ENCODE data around the gene PIH1D2.
"Not testable (repeated sequence)": the region's sequence is repeated elsewhere in the genome, so short reads cannot be mapped to it uniquely, and the experiment has no call there.

PIH1D2 gene

DNA sequence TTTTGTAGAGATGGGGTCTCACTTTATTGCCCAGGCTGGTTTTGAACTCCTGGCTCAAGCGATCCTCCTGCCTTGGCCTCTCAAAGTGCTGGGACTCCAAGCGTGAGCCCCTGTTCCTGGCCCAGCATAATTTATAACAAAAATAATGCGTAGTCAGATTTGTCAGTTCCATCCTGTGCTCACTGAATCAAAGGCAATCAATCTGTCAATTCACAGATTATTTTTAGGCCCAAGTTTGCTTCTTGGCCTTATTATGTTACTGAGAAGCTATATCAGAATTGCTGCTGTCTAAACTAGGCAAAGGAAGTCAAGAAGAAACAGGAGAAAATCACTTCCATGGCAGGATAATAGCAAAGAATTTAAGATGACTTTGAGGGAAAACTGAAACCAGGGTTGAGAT, 39.9 kb downstream of the PIH1D2 start:
- no peaks in the 10 kb centered on the region for H3K27me3 ChIP-seq (ENCODE audit: insufficient read depth, poor library complexity, severe bottlenecking)
- no peak for DNase-seq (ENCODE audit: low read depth in 1 of 2, low spot score in 1 of 2)
- TF ChIP-seq GABPA (IDR thresholded peaks at IDR 0.05; ENCODE audit: low read depth) (no peak), POLR2AphosphoS5 (IDR thresholded peaks at IDR 0.05; ENCODE audit: low read depth) (no peak), SPI1 (IDR thresholded peaks at IDR 0.05; ENCODE audit: borderline replicate concordance, low read depth) (no peak)
- TF ChIP-seq, protein P1, sequence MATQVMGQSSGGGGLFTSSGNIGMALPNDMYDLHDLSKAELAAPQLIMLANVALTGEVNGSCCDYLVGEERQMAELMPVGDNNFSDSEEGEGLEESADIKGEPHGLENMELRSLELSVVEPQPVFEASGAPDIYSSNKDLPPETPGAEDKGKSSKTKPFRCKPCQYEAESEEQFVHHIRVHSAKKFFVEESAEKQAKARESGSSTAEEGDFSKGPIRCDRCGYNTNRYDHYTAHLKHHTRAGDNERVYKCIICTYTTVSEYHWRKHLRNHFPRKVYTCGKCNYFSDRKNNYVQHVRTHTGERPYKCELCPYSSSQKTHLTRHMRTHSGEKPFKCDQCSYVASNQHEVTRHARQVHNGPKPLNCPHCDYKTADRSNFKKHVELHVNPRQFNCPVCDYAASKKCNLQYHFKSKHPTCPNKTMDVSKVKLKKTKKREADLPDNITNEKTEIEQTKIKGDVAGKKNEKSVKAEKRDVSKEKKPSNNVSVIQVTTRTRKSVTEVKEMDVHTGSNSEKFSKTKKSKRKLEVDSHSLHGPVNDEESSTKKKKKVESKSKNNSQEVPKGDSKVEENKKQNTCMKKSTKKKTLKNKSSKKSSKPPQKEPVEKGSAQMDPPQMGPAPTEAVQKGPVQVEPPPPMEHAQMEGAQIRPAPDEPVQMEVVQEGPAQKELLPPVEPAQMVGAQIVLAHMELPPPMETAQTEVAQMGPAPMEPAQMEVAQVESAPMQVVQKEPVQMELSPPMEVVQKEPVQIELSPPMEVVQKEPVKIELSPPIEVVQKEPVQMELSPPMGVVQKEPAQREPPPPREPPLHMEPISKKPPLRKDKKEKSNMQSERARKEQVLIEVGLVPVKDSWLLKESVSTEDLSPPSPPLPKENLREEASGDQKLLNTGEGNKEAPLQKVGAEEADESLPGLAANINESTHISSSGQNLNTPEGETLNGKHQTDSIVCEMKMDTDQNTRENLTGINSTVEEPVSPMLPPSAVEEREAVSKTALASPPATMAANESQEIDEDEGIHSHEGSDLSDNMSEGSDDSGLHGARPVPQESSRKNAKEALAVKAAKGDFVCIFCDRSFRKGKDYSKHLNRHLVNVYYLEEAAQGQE (IDR thresholded peaks at IDR 0.05; ENCODE audit: insufficient replicate concordance, low read depth), result no peak
- TF ChIP-seq, protein P2, sequence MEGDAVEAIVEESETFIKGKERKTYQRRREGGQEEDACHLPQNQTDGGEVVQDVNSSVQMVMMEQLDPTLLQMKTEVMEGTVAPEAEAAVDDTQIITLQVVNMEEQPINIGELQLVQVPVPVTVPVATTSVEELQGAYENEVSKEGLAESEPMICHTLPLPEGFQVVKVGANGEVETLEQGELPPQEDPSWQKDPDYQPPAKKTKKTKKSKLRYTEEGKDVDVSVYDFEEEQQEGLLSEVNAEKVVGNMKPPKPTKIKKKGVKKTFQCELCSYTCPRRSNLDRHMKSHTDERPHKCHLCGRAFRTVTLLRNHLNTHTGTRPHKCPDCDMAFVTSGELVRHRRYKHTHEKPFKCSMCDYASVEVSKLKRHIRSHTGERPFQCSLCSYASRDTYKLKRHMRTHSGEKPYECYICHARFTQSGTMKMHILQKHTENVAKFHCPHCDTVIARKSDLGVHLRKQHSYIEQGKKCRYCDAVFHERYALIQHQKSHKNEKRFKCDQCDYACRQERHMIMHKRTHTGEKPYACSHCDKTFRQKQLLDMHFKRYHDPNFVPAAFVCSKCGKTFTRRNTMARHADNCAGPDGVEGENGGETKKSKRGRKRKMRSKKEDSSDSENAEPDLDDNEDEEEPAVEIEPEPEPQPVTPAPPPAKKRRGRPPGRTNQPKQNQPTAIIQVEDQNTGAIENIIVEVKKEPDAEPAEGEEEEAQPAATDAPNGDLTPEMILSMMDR (IDR thresholded peaks at IDR 0.05; ENCODE audit: insufficient read depth, low read length), result no peak
- H3K4me3 ChIP-seq (replicated peaks; ENCODE audit: insufficient read depth, low read length), result no peak overlapping the region
- H3K27ac ChIP-seq (replicated peaks), result no peak overlapping the region

DNA sequence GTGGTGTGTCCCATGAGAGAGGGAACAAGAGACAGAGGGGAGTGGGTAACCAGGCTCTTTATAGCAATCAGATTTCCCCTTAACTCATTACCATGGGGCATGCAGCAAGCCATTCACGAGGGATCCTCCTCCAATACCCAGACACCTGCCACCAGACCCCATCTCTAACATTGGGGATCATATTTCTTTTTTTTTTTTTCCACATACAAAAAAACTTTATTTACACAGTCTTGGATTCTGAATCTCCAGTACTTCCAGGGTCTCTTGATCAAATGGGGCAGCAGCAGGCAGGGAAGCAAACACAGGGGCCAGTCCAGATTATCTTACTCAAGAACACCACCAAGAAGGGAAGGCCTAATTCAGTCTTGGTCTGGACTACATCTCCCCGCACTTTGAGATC, 44.4 kb downstream of the PIH1D2 start:
- H3K27me3 ChIP-seq (ENCODE audit: insufficient read depth, poor library complexity, severe bottlenecking), result no peaks in the 10 kb centered on the region
- no peak overlapping the region for H3K27ac ChIP-seq (replicated peaks)
- TF ChIP-seq SPI1 (IDR thresholded peaks at IDR 0.05; ENCODE audit: borderline replicate concordance, low read depth), result no peak
- TF ChIP-seq, protein P1 (IDR thresholded peaks at IDR 0.05; ENCODE audit: insufficient replicate concordance, low read depth), result no peak
- TF ChIP-seq POLR2AphosphoS5 (IDR thresholded peaks at IDR 0.05; ENCODE audit: low read depth), result no peak
- TF ChIP-seq GABPA (IDR thresholded peaks at IDR 0.05; ENCODE audit: low read depth), result no peak
- TF ChIP-seq, protein P2 (IDR thresholded peaks at IDR 0.05; ENCODE audit: insufficient read depth, low read length), result no peak
- no peak overlapping the region for H3K4me3 ChIP-seq (replicated peaks; ENCODE audit: insufficient read depth, low read length)
- DNase-seq (ENCODE audit: low read depth in 1 of 2, low spot score in 1 of 2), result no peak

DNA sequence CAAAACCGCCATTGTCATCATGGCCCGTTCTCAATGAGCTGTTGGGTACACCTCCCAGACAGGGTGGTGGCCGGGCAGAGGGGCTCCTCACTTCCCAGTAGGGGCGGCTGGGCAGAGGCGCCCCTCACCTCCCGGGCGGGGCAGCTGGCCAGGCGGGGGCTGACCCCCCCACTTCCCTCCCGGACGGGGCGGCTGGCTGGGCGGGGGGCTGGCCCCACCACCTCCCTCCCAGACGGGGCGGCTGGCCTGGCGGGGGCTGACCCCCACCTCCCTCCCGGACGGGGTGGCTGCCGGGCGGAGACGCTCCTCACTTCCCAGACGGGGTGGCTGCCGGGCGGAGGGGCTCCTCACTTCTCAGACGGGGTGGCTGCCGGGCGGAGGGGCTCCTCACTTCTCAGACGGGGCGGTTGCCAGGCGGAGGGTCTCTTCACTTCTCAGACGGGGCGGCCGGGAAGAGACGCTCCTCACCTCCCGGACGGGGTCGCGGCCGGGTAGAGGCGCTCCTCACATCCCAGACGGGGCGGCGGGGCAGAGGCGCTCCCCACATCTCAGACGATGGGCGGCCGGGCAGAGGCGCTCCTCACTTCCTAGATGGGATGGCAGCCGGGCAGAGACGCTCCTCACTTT, 46.9 kb downstream of the PIH1D2 start:
- not testable (repeated sequence) for DNase-seq (ENCODE audit: low read depth in 1 of 2, low spot score in 1 of 2); H3K4me3 ChIP-seq (replicated peaks; ENCODE audit: insufficient read depth, low read length); H3K27ac ChIP-seq (replicated peaks); H3K27me3 ChIP-seq (ENCODE audit: insufficient read depth, poor library complexity, severe bottlenecking)

DNA sequence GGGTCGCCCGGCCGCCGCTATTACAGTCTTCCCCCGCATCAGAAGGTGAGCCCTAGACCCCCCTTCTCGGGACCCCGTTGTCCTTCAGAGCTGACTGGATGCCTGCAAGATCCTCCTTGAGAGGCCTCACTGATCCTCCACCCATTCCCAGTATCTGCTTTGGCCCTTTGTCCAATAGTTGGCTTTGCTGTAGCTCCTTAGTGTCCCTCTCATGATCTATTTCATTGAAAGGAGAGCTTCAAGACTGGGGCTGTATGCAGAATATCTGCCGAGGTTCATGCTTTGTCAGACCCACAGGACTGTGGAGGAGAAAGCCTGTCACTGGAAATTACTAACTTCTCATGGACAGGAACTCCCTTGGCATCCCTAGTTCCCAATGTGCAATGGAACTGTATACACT, 48.1 kb downstream of the PIH1D2 start:
- Histone ChIP-seq H3K27ac (replicated peaks) (peak overlapping the region; percentile 97), H3K4me3 (replicated peaks; ENCODE audit: insufficient read depth, low read length) (peak overlapping the region; percentile 90), H3K27me3 (ENCODE audit: insufficient read depth, poor library complexity, severe bottlenecking) (no peaks in the 10 kb centered on the region)
- DNase-seq (ENCODE audit: low read depth in 1 of 2, low spot score in 1 of 2), result peak in 1 of 2 experiments; percentile 5
- TF ChIP-seq SPI1 (IDR thresholded peaks at IDR 0.05; ENCODE audit: borderline replicate concordance, low read depth) (no peak), GABPA (IDR thresholded peaks at IDR 0.05; ENCODE audit: low read depth) (no peak), POLR2AphosphoS5 (IDR thresholded peaks at IDR 0.05; ENCODE audit: low read depth) (no peak)
- TF ChIP-seq, protein P1 (IDR thresholded peaks at IDR 0.05; ENCODE audit: insufficient replicate concordance, low read depth), result no peak
- TF ChIP-seq, protein P2 (IDR thresholded peaks at IDR 0.05; ENCODE audit: insufficient read depth, low read length), result no peak

Data from HL-60 (cell line).